LNCaP clone FGC (cell line): ENCODE results near the gene HEBP2.
"Not testable (repeated sequence)": the region's sequence is repeated elsewhere in the genome, so short reads cannot be mapped to it uniquely, and the experiment has no call there.

ENCODE experiments used
- DNase-seq: peaks from one replicate; pipeline ENCODE4 v3.0.0-alpha.2; 2011; ENCODE audit warnings: low read depth
- H3K4me3 ChIP-seq: 2 replicates; pipeline ENCODE4 v1.5.1; 2011; ENCODE audit warnings: mild to moderate bottlenecking, low read depth, low read length, control low read depth
- TF ChIP-seq, protein P1 (sequence below): IDR thresholded peaks from 2 replicates; pipeline ENCODE4 v1.5.1; 2012; ENCODE audit warnings: mild to moderate bottlenecking; ENCODE audit not compliant: control insufficient read depth, insufficient read depth; ENCODE audit errors: extremely low read depth

HEBP2 gene

DNA sequence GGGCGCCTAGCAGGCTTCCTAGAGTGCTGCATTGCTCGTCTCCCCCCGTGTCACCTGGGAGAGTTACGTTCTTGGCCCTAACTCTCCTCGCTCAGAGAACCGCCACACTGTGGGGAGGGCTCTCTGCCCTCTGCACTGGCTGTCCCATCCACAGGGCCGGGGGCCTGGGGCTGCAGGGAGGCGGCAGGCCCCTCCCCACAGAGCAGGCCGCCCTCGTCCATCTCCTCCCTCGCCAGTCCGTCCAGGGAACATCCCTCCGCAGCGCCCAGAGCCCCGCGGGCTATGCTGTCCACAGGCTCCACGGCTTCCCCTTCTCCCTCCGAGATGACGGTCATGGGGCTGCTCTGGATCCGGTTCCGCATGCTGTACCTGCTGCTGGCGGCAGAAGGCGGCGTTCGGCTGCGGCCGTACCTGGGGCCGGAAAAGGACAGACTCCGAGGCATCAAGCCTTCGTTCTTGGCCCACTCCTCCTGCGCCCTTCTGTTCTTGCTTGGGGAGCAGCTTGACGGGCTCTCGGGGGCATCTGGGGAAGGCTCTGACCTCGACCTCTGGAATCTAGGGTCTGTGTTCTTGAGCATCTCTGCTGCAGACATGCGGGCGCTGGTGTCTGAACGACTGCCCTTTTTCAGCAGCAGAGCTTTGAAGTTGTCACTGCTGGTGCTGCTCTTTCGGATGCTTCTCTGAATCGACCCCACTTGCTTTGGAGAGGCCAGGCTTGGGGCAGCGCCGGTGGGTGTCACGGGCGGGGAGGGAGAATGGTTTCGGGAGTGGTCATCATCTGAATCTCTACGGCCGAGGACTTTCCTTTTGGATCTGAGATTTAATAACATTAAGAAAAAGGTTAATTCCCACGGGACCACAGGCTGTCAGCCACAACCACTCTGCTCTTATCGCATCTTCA, 20.2 kb downstream of the HEBP2 start:
- DNase-seq: no peak
- no peak overlapping the region for H3K4me3 ChIP-seq
- TF ChIP-seq, protein P1, sequence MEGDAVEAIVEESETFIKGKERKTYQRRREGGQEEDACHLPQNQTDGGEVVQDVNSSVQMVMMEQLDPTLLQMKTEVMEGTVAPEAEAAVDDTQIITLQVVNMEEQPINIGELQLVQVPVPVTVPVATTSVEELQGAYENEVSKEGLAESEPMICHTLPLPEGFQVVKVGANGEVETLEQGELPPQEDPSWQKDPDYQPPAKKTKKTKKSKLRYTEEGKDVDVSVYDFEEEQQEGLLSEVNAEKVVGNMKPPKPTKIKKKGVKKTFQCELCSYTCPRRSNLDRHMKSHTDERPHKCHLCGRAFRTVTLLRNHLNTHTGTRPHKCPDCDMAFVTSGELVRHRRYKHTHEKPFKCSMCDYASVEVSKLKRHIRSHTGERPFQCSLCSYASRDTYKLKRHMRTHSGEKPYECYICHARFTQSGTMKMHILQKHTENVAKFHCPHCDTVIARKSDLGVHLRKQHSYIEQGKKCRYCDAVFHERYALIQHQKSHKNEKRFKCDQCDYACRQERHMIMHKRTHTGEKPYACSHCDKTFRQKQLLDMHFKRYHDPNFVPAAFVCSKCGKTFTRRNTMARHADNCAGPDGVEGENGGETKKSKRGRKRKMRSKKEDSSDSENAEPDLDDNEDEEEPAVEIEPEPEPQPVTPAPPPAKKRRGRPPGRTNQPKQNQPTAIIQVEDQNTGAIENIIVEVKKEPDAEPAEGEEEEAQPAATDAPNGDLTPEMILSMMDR: no peak

DNA sequence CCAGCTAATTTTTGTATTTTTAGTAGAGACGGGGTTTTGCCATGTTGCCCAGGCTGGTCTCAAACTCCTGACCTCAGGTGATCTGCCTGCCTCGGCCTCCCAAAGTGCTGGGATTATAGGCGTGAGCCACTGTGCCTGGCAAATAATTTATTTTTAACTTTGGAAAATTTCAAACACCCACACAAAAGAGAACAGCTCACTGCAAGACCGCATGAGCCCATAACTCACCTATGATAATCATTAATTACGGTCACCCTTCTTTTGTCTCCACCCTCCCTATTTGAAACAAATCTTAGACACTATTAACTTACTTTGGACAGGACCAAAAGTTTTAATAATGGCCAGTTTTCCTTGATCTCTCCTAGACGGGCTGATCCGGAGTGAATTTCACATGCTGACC, 21.2 kb downstream of the HEBP2 start:
- not testable (repeated sequence) for H3K4me3 ChIP-seq, DNase-seq

DNA sequence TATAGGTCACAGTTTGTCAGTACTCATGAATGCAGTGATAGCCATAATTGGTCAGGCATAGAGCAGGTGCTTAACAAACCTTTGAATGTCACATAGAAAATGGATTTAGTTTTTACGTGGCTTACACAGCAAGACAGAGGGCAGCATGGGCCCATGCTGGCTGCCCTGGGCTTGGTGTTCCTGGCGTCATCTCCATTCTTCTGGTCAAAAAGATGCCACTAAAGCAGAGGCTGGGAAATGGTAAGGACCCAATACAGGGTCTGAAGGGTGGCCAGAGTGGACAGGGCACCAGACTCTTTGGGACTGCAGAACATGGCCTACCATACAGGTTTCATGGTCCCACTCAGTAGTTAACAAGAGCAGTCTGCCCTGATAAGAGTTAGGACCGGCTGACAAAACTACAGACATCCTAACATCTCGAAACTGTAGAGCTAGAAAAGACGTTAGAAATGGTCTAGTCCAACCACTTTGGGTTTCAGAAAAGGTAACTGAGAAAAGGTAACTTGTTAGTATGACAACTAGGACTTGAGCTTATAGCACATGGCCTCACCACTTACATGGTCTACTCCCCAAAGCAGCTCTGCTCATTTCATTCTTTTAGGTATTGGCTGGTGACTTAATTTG, 22.6 kb downstream of the HEBP2 start:
- TF ChIP-seq, protein P1: no peak
- H3K4me3 ChIP-seq: no peak overlapping the region
- DNase-seq: no peak

DNA sequence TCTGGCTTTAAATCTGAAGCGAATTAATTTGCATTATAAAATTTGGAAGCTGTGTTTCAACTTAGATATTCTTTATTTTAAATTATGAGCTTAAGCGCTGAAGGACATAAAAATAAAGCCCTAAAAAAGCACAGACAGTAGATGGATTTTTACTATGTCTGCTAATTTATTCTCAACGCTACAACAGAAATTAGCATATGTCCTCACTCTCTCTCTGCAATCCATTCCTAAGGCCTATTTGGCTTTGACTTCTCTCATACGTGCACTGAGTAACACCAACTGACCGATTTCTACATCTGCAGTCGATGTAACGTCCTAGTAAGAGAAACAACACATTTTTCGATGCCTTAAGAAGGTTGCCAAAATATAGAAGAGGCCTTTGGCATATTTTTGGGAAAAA, 23.7 kb downstream of the HEBP2 start:
- H3K4me3 ChIP-seq: no peak overlapping the region
- no peak for DNase-seq

DNA sequence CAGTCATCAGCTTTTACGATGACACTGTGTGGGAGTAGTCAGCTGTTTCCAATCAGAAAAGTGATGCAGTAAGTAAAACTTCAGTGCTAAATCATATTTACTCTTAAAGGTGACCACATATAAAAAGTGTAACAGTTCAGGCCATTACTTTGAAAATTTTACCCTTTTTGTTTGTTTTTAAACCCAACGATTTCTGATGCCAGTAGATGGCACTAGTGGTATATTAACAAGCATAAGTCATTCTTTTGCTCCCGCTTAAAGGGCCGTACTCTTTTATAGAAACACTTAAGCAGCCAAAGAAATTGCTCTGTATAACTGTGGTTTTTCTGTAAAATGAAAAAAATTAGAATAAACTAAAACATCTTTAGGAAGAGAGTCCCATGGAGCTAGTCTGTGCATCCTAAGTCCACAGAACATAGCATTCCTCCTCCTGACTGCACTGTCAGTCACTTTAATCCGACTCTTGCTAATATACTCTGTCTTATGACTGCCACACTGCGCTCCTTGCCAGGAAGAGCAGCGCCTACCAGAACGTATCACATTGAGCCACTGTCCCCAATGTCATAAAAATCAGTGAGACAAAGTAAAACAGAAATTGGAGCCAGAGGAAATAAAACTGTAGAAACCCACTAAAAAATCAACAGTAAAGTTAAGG, 25.0 kb downstream of the HEBP2 start:
- H3K4me3 ChIP-seq: no peak overlapping the region
- peak; percentile 35 for DNase-seq
- TF ChIP-seq, protein P1: peak; percentile 57

More for the DNA sequence above, 23.7 kb downstream of the HEBP2 start:
- TF ChIP-seq, protein P1: no peak

DNA sequence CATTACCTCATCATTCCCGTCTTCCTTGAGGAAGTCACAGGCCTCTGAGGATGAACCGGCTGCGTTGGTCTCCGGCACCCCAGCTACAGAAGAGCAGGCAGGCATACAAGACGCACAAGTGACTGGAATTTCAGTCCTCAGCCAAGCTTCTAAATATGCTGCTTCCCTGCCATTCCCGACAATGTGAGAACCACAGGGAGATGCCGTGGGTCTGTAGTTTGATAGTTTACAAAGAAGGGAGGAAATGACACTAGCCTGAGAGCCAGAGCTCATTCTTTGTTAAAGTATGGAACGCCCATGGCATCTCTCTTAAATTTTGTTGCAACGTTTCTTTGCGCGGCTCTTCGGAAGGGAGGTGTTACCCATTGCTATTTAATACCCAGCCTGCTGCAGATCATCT, 25.7 kb downstream of the HEBP2 start:
- no peak overlapping the region for H3K4me3 ChIP-seq
- TF ChIP-seq, protein P1: no peak
- no peak for DNase-seq

DNA sequence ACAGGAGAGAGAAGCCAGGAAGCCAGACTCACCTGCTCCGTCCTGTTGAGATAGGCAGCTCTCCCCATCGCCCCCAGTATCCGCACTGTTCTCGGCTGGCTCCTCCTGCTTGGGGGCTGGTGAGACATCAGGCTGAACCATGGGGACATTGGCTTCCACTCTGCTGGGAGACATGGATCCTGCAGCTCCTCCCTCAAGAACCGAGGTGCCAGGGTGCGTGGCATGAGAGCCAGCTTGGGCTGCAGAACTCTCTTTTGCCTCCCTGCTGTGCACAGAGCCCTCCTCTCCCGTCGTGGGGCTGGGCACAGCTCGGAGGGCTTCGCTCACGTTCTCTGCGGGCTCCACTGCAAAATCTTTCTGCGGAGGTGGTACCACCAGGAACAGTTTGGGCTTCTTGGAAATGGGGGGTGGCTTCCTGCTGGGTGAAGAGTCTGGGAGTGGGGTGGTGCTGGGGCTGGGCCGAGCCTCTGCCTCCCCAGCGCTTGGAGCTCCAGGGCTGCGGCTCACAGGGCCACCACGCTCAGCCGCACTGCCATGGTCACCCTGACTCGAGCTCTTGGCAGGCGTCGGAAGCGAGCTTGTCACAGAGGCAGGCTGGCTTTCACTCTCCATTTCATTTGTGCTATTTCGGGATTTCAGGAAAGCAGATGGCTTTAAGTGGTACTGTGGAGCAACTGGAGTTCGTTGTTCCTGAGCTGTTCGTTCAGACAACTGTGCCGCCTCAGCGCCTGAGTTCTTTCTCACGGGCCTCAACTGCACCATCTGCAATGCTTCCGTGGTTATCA, 26.5 kb downstream of the HEBP2 start:
- DNase-seq: no peak
- H3K4me3 ChIP-seq: no peak overlapping the region
- TF ChIP-seq, protein P1: no peak
